ENCODE data around the gene NOTCH4.

- TF ChIP-seq CTCF (conservative IDR thresholded peaks at IDR 0.05 in 1 of 2, IDR thresholded peaks at IDR 0.05 in 1 of 2; ENCODE audit: low read depth in 1 of 2, low read length in 2 of 2), result no peak
- TF ChIP-seq EZH2 (IDR thresholded peaks at IDR 0.05; ENCODE audit: low read length, missing control alignments), result no peak
Observed at GRCh38 chr6:32171234-32171633, 52.6 kb downstream of the NOTCH4 start.
